NB4 (cell line): ENCODE results near the gene CYP4B1.

Experiments used
- CTCF ChIP-seq: IDR thresholded peaks from one replicate; pipeline ENCODE4 v1.5.1; 2012; ENCODE audit warnings: low read depth, low read length
- MAX ChIP-seq: IDR thresholded peaks from 2 replicates; pipeline ENCODE4 v1.6.1; 2011; ENCODE audit warnings: low read depth, low read length
- MYC ChIP-seq: IDR thresholded peaks from 2 replicates; pipeline ENCODE4 v1.6.1; 2011; ENCODE audit warnings: low read depth, low read length
- POLR2A ChIP-seq: IDR thresholded peaks from 2 replicates; pipeline ENCODE4 v1.6.1; 2011; ENCODE audit warnings: mild to moderate bottlenecking; ENCODE audit not compliant: insufficient read length; ENCODE audit errors: extremely low read depth

- TF ChIP-seq CTCF (no peak), MYC (no peak), POLR2A (no peak), MAX (no peak)
Observed at GRCh38 chr1:46811053-46811452, 12.2 kb downstream of the CYP4B1 start.
